HepG2 (cell line): ENCODE measurements around the gene ELOVL5. TPM values are rescaled to one million over a fixed set of nuclear protein-coding genes. Genes with fewer than 3 reads are reported as not detected.

ENCODE experiments used
- ATAC-seq: fragments of 200-7000 bp; cut with Tn5 transposase; 3 replicates; pipeline ENCODE4 v1.9.1; 2020; ENCODE audit warnings: mild to moderate bottlenecking, moderate library complexity
- BruUV-seq: library from RNA; stranded (reverse); fragments of 400-500 nt; replicated peaks from 2 replicates; lab custom pipeline; 2021; lab: Mats Ljungman, UMichigan
- CTCF ChIA-PET: fragments of 300-600 bp; formaldehyde crosslinking; extraction: SDS; loops from one replicate; lab custom pipeline; 2021; ENCODE audit warnings: low total read pairs, inconsistent platforms, low intra/inter-chr PET ratio; lab: Yijun Ruan, JAX
- POLR2A ChIA-PET: fragments of 350-600 bp; sonication (Branson Sonifier 250); formaldehyde crosslinking; loops from one replicate; lab custom pipeline; 2020; ENCODE audit warnings: antibody characterized with exemption, inconsistent platforms; lab: Yijun Ruan, JAX
- DNase-seq: peaks from one replicate; pipeline ENCODE4 v3.0.0-alpha.2; 2015; ENCODE audit warnings: low spot score
- FAIRE-seq: peaks from 3 replicates; lab custom pipeline; 2011; peaks lifted over from hg19 to GRCh38; lab: Jason Lieb, UNC
- H2AFZ ChIP-seq: one replicate; pipeline ENCODE4 v1.6.1; 2011; ENCODE audit warnings: low read length, inconsistent platforms
- H3K27ac ChIP-seq: fragments of 300-600 bp; 3 replicates; pipeline ENCODE4 v1.8.0; 2011; ENCODE audit warnings: mixed run types, mild to moderate bottlenecking, mixed read lengths, low read length, inconsistent platforms; ENCODE audit not compliant: insufficient read depth; ENCODE audit errors: extremely low read length
- H3K27me3 ChIP-seq, 2 experiments: fragments of 200-600 bp in 1 of 2; 2 replicates in 1 of 2; 3 replicates in 1 of 2; pipeline versions ENCODE4 v1.6.0 to v1.8.0; 2011; ENCODE audit warnings: low read length in 2 of 2, mild to moderate bottlenecking in 2 of 2, moderate library complexity in 2 of 2, inconsistent platforms in 1 of 2; ENCODE audit not compliant: insufficient read depth in 2 of 2, control insufficient read depth in 1 of 2
- H3K36me3 ChIP-seq, 2 experiments: fragments of 200-600 bp in 1 of 2; replicated peaks in 1 of 2; 2 replicates in 1 of 2; 3 replicates in 1 of 2; pipeline versions ENCODE4 v1.5.1 to v1.8.0; 2011; ENCODE audit warnings: low read length in 2 of 2, inconsistent platforms in 1 of 2; ENCODE audit not compliant: insufficient read depth in 2 of 2, control insufficient read depth in 1 of 2
- H3K4me1 ChIP-seq: 2 replicates; pipeline ENCODE4 v1.5.1; 2012; ENCODE audit warnings: low read length, inconsistent platforms; ENCODE audit not compliant: insufficient read depth
- H3K4me2 ChIP-seq: 2 replicates; pipeline ENCODE4 v1.6.0; 2011; ENCODE audit warnings: low read depth, low read length, inconsistent platforms
- H3K4me3 ChIP-seq, 3 experiments: fragments of 200-600 bp in 1 of 3; sonication (generic), shearing (Covaris generic) in 1 of 3; replicated peaks in 1 of 3; 2 replicates each; pipeline ENCODE4 v1.5.1; 2011 to 2016; ENCODE audit warnings: low read length in 3 of 3, inconsistent platforms in 2 of 3, low read depth in 2 of 3, mild to moderate bottlenecking in 2 of 3, control low read depth in 1 of 3, mixed read lengths in 1 of 3; ENCODE audit not compliant: insufficient read depth in 1 of 3
- H3K79me2 ChIP-seq: one replicate; pipeline ENCODE4 v1.6.1; 2011; ENCODE audit warnings: low read length, inconsistent platforms; ENCODE audit not compliant: insufficient read depth
- H3K9ac ChIP-seq: 2 replicates; pipeline ENCODE4 v1.6.0; 2011; ENCODE audit warnings: mild to moderate bottlenecking, low read depth, low read length, inconsistent platforms; ENCODE audit not compliant: insufficient read depth
- H3K9me3 ChIP-seq: 2 replicates; pipeline ENCODE4 v1.5.1; 2012; ENCODE audit warnings: mild to moderate bottlenecking, low read length
- H4K20me1 ChIP-seq: 2 replicates; pipeline ENCODE4 v1.6.0; 2011; ENCODE audit warnings: inconsistent platforms, mild to moderate bottlenecking, low read length, moderate library complexity; ENCODE audit not compliant: insufficient read depth
- ATF7-NPFF ChIP-seq: sonication (generic); formaldehyde crosslinking; IDR thresholded peaks from 2 replicates; pipeline ENCODE4 v1.8.1; 2023; ENCODE audit warnings: mild to moderate bottlenecking, low read depth, missing genetic modification reagents, moderate library complexity
- CBFB ChIP-seq: sonication (generic); formaldehyde crosslinking; IDR thresholded peaks from 2 replicates; pipeline ENCODE4 v1.4.0; 2020; ENCODE audit warnings: missing genetic modification reagents
- HDAC1 ChIP-seq: sonication (generic); formaldehyde crosslinking; IDR thresholded peaks from 2 replicates; pipeline ENCODE4 v1.5.1; 2020; ENCODE audit warnings: mild to moderate bottlenecking, missing genetic modification reagents
- HMG20A ChIP-seq: IDR thresholded peaks from 2 replicates; pipeline ENCODE4 v1.6.1; 2016; ENCODE audit warnings: borderline replicate concordance
- KDM3A ChIP-seq: IDR thresholded peaks from 2 replicates; pipeline ENCODE4 v1.6.1; 2018; ENCODE audit warnings: low read depth, missing compliant biosample characterization
- NCOR1 ChIP-seq: fragments of 200-600 bp; sonication (generic); IDR thresholded peaks from 2 replicates; pipeline ENCODE4 v1.7.0; 2017; ENCODE audit warnings: antibody characterized with exemption, low read length, borderline replicate concordance
- ONECUT2 ChIP-seq: sonication (generic); formaldehyde crosslinking; IDR thresholded peaks from 2 replicates; pipeline ENCODE4 v1.4.0; 2020; ENCODE audit warnings: missing genetic modification reagents
- PAX8 ChIP-seq: sonication (generic); formaldehyde crosslinking; IDR thresholded peaks from 2 replicates; pipeline ENCODE4 v1.8.0; 2022; ENCODE audit warnings: mild to moderate bottlenecking, missing genetic modification reagents, borderline replicate concordance
- PHF5A ChIP-seq: IDR thresholded peaks from one replicate; pipeline ENCODE4 v1.6.1; 2018; ENCODE audit warnings: low read depth, missing genetic modification reagents; ENCODE audit not compliant: unreplicated experiment
- TCF7 ChIP-seq: sonication (generic); IDR thresholded peaks from 2 replicates; pipeline ENCODE4 v1.6.1; 2016; ENCODE audit warnings: antibody characterized with exemption, low read depth
- ZNF275 ChIP-seq: sonication (generic); formaldehyde crosslinking; IDR thresholded peaks from 2 replicates; pipeline ENCODE4 v1.8.0; 2022; ENCODE audit warnings: missing genetic modification reagents, mild to moderate bottlenecking, inconsistent platforms, borderline replicate concordance
- ZNF547 ChIP-seq: sonication (generic); formaldehyde crosslinking; IDR thresholded peaks from 2 replicates; pipeline ENCODE4 v1.5.1; 2020; ENCODE audit warnings: mild to moderate bottlenecking, missing genetic modification reagents
- ZNF609 ChIP-seq: sonication (generic); formaldehyde crosslinking; IDR thresholded peaks from 2 replicates; pipeline ENCODE4 v1.4.0; 2020; ENCODE audit warnings: mild to moderate bottlenecking, missing genetic modification reagents, borderline replicate concordance
- ZNF678 ChIP-seq: sonication (generic); formaldehyde crosslinking; IDR thresholded peaks from 2 replicates; pipeline ENCODE4 v1.4.0; 2020; ENCODE audit warnings: mild to moderate bottlenecking, missing genetic modification reagents
- ZNF772 ChIP-seq: sonication (generic); formaldehyde crosslinking; IDR thresholded peaks from 2 replicates; pipeline ENCODE4 v1.5.0; 2020; ENCODE audit warnings: mild to moderate bottlenecking, missing genetic modification reagents
- WGBS: methylation state at CpG from one replicate; pipeline ENCODE4 v1.1.6; 2017; ENCODE audit warnings: low lambda C conversion rate; 5-methylcytosine and 5-hydroxymethylcytosine counted together
- in situ Hi-C: cut with HindIII; loops from 2 replicates; pipeline ENCODE4 v1.10.0; 2017; ENCODE audit warnings: low pct_unique_long_range_greater_than_20kb; ENCODE audit not compliant: extremely low pct_ligation_motif_present
- intact Hi-C: fragments of 100-400 bp; cut with micrococcal nuclease; formaldehyde crosslinking; loops from one replicate; pipeline ENCODE4 v1.10.0; 2022; ENCODE audit not compliant: unreplicated experiment
- polyA plus RNA-seq, 8 experiments: library from polyadenylated mRNA; depleted of rRNA in 3 of 8; stranded (reverse) in 7 of 8; unstranded in 1 of 8; fragments of >200 nt; fragmentation: Illumina TruSeq in 4 of 8; extraction: Trizol in 4 of 8; gene quantifications; 2 replicates each; pipeline versions ENCODE4 v1.2.1 to v1.2.3, GENCODE V29; 2011 to 2016; ENCODE audit warnings: low read depth in 4 of 8, missing spikeins in 1 of 8, mixed read lengths in 1 of 8; ENCODE audit not compliant: insufficient read depth in 1 of 8
- total RNA-seq, 5 experiments: library from RNA; depleted of rRNA; stranded (reverse); fragments of >200 nt; fragmentation: Illumina TruSeq; extraction: Trizol; gene quantifications; 2 replicates each; pipeline ENCODE4 v1.2.3, GENCODE V29; 2016; ENCODE audit warnings: low read depth in 1 of 5
- TF ChIP-seq, protein P1 (sequence below), 2 experiments: sonication (generic) in 1 of 2; formaldehyde crosslinking in 1 of 2; IDR thresholded peaks; 2 replicates each; pipeline versions ENCODE4 v1.4.0 to v1.6.1; 2018 to 2020; ENCODE audit warnings: missing genetic modification reagents in 2 of 2, borderline replicate concordance in 1 of 2, low read depth in 1 of 2, mild to moderate bottlenecking in 1 of 2, missing biosample characterization in 1 of 2

The ELOVL5 gene
- total and polyA plus RNA-seq, 2 of the 13 experiments (the other 11 are each of a cell fraction or from before 2014, with no cell fraction given): 50.1 to 72.4 TPM

DNA sequence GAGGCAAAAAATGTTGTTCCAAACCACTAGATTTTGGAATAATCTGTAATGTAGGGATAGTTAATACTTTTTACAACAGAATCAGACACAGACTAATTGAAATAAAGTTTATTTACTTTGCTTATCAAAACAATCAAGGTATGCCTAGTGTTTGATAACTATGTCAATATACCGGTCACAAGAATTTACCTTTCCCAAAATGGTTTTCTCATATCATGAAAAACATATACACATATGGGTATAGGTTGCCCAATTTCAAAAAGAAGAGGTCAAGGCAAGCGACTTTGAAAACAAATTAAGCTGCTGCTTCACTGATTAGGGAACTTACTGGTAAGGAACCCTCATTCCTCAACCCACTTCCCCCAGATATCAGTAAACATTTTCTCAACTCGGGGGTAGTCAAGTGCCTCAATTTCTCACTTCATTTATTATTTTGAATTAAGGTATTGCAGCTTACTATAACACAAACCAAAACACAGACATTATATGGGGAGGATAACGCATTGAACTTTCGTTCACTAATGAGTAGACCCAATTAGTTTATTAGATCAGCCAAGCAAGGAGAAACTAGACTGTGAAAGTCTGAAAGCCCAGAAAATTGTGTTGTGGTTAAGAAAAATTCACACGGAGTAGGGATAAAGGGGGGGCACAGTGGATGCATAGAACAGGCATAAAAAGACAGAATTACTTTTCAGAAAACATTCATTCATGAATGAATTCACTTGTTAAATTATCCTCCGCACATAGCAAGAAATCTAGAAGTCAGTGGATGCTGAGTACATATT lies 9.0 kb upstream of the ELOVL5 start:
- BruUV-seq: no TSS peak
- Histone ChIP-seq H2AFZ (no peak overlapping the region), H3K4me2 (peak overlapping the region; percentile 99), H3K79me2 (no peaks in the 10 kb centered on the region), H3K9ac (no peak overlapping the region), H3K27ac (no peak overlapping the region), H3K4me3 (peak overlapping the region in 1 of 3 experiments; percentile 82; a peak in 1 of 6 replicates), H3K4me1 (peaks cover 42% of the 10 kb centered on the region), H3K36me3 (no peaks in the 10 kb centered on the region), H3K9me3 (no peaks in the 10 kb centered on the region), H4K20me1 (no peaks in the 10 kb centered on the region), H3K27me3 (peaks cover 0 to 25% of the 10 kb centered on the region in 2 experiments; a peak in 3 of 5 replicates)
- 32% methylated on average over 7 of the region's 7 CpGs for WGBS
- intact Hi-C loops (loop anchor here (2.0 to 5.0 kb wide), 2 partner anchors 55 to 75 kb away; no protein-coding TSS in a partner anchor), in situ Hi-C loops (no loop called here)
- ChIA-PET POLR2A (no interaction called here), CTCF (no interaction called here)
- peak; percentile 30 for FAIRE-seq
- DNase-seq: peak; percentile 31
- ATAC-seq: no peak
- TF ChIP-seq ZNF547 (CRISPR knock-in tag) (no peak), ZNF275 (CRISPR knock-in tag) (no peak), HDAC1 (CRISPR knock-in tag) (no peak), ZNF772 (CRISPR knock-in tag) (no peak), CBFB (CRISPR knock-in tag) (0 out of 2 replicates have a peak, but pooled peaks have one; percentile 24), ZNF678 (CRISPR knock-in tag) (no peak), TCF7 (peak; percentile 79), ATF7-NPFF (CRISPR knock-in tag) (no peak), PHF5A (CRISPR knock-in tag) (no peak), ZNF609 (CRISPR knock-in tag) (peak; percentile 91; the same call in 1 of the 2 replicates), NCOR1 (no peak), KDM3A (no peak), HMG20A (peak; percentile 42; the same call in 1 of the 2 replicates), PAX8 (CRISPR knock-in tag) (no peak), ONECUT2 (CRISPR knock-in tag) (no peak)
- TF ChIP-seq, protein P1, sequence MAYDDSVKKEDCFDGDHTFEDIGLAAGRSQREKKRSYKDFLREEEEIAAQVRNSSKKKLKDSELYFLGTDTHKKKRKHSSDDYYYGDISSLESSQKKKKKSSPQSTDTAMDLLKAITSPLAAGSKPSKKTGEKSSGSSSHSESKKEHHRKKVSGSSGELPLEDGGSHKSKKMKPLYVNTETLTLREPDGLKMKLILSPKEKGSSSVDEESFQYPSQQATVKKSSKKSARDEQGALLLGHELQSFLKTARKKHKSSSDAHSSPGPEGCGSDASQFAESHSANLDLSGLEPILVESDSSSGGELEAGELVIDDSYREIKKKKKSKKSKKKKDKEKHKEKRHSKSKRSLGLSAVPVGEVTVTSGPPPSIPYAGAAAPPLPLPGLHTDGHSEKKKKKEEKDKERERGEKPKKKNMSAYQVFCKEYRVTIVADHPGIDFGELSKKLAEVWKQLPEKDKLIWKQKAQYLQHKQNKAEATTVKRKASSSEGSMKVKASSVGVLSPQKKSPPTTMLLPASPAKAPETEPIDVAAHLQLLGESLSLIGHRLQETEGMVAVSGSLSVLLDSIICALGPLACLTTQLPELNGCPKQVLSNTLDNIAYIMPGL (CRISPR knock-in tag; IDR thresholded peaks at IDR 0.05; ENCODE audit: borderline replicate concordance in 1 of 2, low read depth in 1 of 2): no peak
